Neural cell (in vitro differentiated cells): ENCODE data around the gene SH3PXD2A. TPM values are rescaled to one million over a fixed set of nuclear protein-coding genes. Genes with fewer than 3 reads are reported as not detected.

Source experiments
- H2AFZ ChIP-seq: fragments of 200-600, 300-800 bp; sonication (generic), shearing (Covaris generic); 2 replicates; pipeline ENCODE4 v1.6.0; 2014; ENCODE audit warnings: low read depth, mild to moderate bottlenecking, antibody characterized with exemption, low read length, moderate library complexity
- H3F3A ChIP-seq: fragments of 200-600 bp; shearing (Covaris generic); 2 replicates; pipeline ENCODE4 v1.6.1; 2016; ENCODE audit warnings: mild to moderate bottlenecking, moderate library complexity, mixed read lengths, antibody characterized with exemption, low read length; ENCODE audit not compliant: insufficient read depth, poor library complexity, severe bottlenecking
- H3K27ac ChIP-seq: fragments of 200-600, 300-800 bp; sonication (generic), shearing (Covaris generic); 2 replicates; pipeline ENCODE4 v1.5.1; 2014; ENCODE audit warnings: mild to moderate bottlenecking, low read length, moderate library complexity
- H3K27me3 ChIP-seq: fragments of 300-800, 200-600 bp; sonication (generic), shearing (Covaris generic); 2 replicates; pipeline ENCODE4 v1.6.0; 2014; ENCODE audit warnings: mild to moderate bottlenecking, low read depth, low read length, moderate library complexity; ENCODE audit not compliant: insufficient read depth
- H3K36me3 ChIP-seq: fragments of 300-800, 200-600 bp; sonication (generic), shearing (Covaris generic); 2 replicates; pipeline ENCODE4 v1.5.1; 2014; ENCODE audit warnings: mild to moderate bottlenecking, antibody characterized with exemption, low read length, moderate library complexity; ENCODE audit not compliant: insufficient read depth
- H3K4me2 ChIP-seq: fragments of 300-800, 200-600 bp; sonication (generic), shearing (Covaris generic); 2 replicates; pipeline ENCODE4 v1.6.0; 2014; ENCODE audit warnings: mild to moderate bottlenecking, low read length
- H3K4me3 ChIP-seq: fragments of 300-800, 200-600 bp; sonication (generic), shearing (Covaris generic); 2 replicates; pipeline ENCODE4 v1.5.1; 2014; ENCODE audit warnings: mild to moderate bottlenecking, low read length, moderate library complexity
- H3K79me2 ChIP-seq: fragments of 200-600 bp; shearing (Covaris generic); replicated peaks from 2 replicates; pipeline ENCODE4 v1.6.0; 2014; ENCODE audit warnings: mild to moderate bottlenecking, low read length, moderate library complexity; ENCODE audit not compliant: insufficient read depth
- H3K9ac ChIP-seq: fragments of 300-800, 200-600 bp; sonication (generic), shearing (Covaris generic); 2 replicates; pipeline ENCODE4 v1.6.1; 2016; ENCODE audit warnings: mild to moderate bottlenecking, low read length, mixed read lengths
- H3K9me2 ChIP-seq: fragments of 200-600 bp; shearing (Covaris generic); 2 replicates; pipeline ENCODE4 v1.6.1; 2016; ENCODE audit warnings: mild to moderate bottlenecking, low read length, mixed read lengths; ENCODE audit not compliant: insufficient read depth
- H3K9me3 ChIP-seq: fragments of 200-600, 300-800 bp; sonication (generic), shearing (Covaris generic); 2 replicates; pipeline ENCODE4 v1.6.1; 2016; ENCODE audit warnings: mild to moderate bottlenecking, mixed run types, low read length, moderate library complexity, mixed read lengths
- H4K20me1 ChIP-seq: fragments of 200-600 bp; shearing (Covaris generic); 2 replicates; pipeline ENCODE4 v1.6.1; 2016; ENCODE audit warnings: mild to moderate bottlenecking, mixed run types; ENCODE audit not compliant: insufficient read depth
- CTCF ChIP-seq: fragments of 450-650 bp; IDR thresholded peaks from 2 replicates; pipeline ENCODE4 v1.5.1; 2014; ENCODE audit warnings: antibody characterized with exemption, mild to moderate bottlenecking, moderate library complexity; ENCODE audit not compliant: poor library complexity, severe bottlenecking
- EP300 ChIP-seq: fragments of 450-650 bp; conservative IDR thresholded peaks from 2 replicates; pipeline ENCODE4 v1.6.1; 2014; ENCODE audit warnings: antibody characterized with exemption, mild to moderate bottlenecking, moderate library complexity; ENCODE audit not compliant: poor library complexity, severe bottlenecking
- EZH2 ChIP-seq: fragments of 200-600, 300-800 bp; shearing (Covaris generic), sonication (generic); IDR thresholded peaks from 2 replicates; pipeline ENCODE4 v1.6.1; 2014; ENCODE audit warnings: antibody characterized with exemption, low read length, borderline replicate concordance, mild to moderate bottlenecking; ENCODE audit not compliant: insufficient read depth, poor library complexity, severe bottlenecking
- MXI1 ChIP-seq: fragments of 450-650 bp; conservative IDR thresholded peaks from 2 replicates; pipeline ENCODE4 v1.6.1; 2014; ENCODE audit warnings: antibody characterized with exemption, mild to moderate bottlenecking; ENCODE audit not compliant: poor library complexity, severe bottlenecking
- POLR2AphosphoS5 ChIP-seq: IDR thresholded peaks from 2 replicates; pipeline ENCODE4 v1.6.1; 2012
- RAD21 ChIP-seq: fragments of 450-650 bp; conservative IDR thresholded peaks from 2 replicates; pipeline ENCODE4 v1.6.1; 2014; ENCODE audit warnings: antibody characterized with exemption, mild to moderate bottlenecking, moderate library complexity
- REST ChIP-seq: IDR thresholded peaks from 2 replicates; pipeline ENCODE4 v1.6.1; 2012; ENCODE audit warnings: borderline replicate concordance
- SMC3 ChIP-seq: fragments of 450-650 bp; conservative IDR thresholded peaks from 2 replicates; pipeline ENCODE4 v1.6.1; 2014; ENCODE audit warnings: antibody characterized with exemption, mild to moderate bottlenecking, moderate library complexity; ENCODE audit not compliant: poor library complexity
- TAF1 ChIP-seq: IDR thresholded peaks from 2 replicates; pipeline ENCODE4 v1.6.1; 2012; ENCODE audit warnings: low read depth
- polyA plus RNA-seq: library from polyadenylated mRNA; depleted of rRNA; stranded (reverse); fragments of >200 nt; gene quantifications from 2 replicates; pipeline ENCODE4 v1.2.3, GENCODE V29; 2014

The SH3PXD2A gene
- polyA plus RNA-seq, 1 donor from 2014 or later = 5.2 TPM

GRCh38 chr10:103600956-103601569, 254.3 kb downstream of the SH3PXD2A start:
- Histone ChIP-seq H3K9me2 (no peaks in the 10 kb centered on the region), H3K27me3 (no peaks in the 10 kb centered on the region), H3F3A (no peaks in the 10 kb centered on the region), H3K4me3 (no peak overlapping the region), H4K20me1 (no peaks in the 10 kb centered on the region), H3K9ac (no peak overlapping the region), H3K79me2 (no peaks in the 10 kb centered on the region), H3K4me2 (no peak overlapping the region), H3K9me3 (no peaks in the 10 kb centered on the region), H3K27ac (no peak overlapping the region), H3K36me3 (peaks cover 12% of the 10 kb centered on the region), H2AFZ (no peak overlapping the region)
- TF ChIP-seq MXI1 = no peak
- no peak for TF ChIP-seq SMC3
- no peak for TF ChIP-seq CTCF
- peak; percentile 8 for TF ChIP-seq POLR2AphosphoS5

GRCh38 chr10:103600325-103600724, 255.1 kb downstream of the SH3PXD2A start:
- Histone ChIP-seq H3K27me3 (no peaks in the 10 kb centered on the region), H3F3A (no peaks in the 10 kb centered on the region), H4K20me1 (no peaks in the 10 kb centered on the region), H3K9ac (no peak overlapping the region), H3K79me2 (no peaks in the 10 kb centered on the region), H3K27ac (no peak overlapping the region), H2AFZ (no peak overlapping the region), H3K9me3 (no peaks in the 10 kb centered on the region), H3K4me3 (no peak overlapping the region), H3K4me2 (no peak overlapping the region), H3K9me2 (no peaks in the 10 kb centered on the region), H3K36me3 (peaks cover 7% of the 10 kb centered on the region)
- TF ChIP-seq EZH2 (no peak), TAF1 (no peak), RAD21 (no peak), MXI1 (no peak), EP300 (no peak), REST (no peak), SMC3 (no peak), POLR2AphosphoS5 (no peak), CTCF (no peak)
